ENCODE measurements around the gene SF3A1.

The SF3A1 gene

GRCh38 chr22:30347255-30347892 is 9.3 kb downstream of the SF3A1 start:
- Histone ChIP-seq H2BK12ac (ENCODE audit: low read length) (no peak overlapping the region), H3K23ac (ENCODE audit: low read depth, low read length, poor library complexity) (no peak overlapping the region), H3K36me3 (replicated peaks in 1 of 2; ENCODE audit: control insufficient read depth in 2 of 2, insufficient read depth in 2 of 2, low read length in 2 of 2) (peaks cover 62 to 99% of the 10 kb centered on the region in 2 donors), H2BK15ac (ENCODE audit: low read length) (no peak overlapping the region), H3K18ac (ENCODE audit: low read length) (no peak overlapping the region), H3K27me3 (ENCODE audit: control insufficient read depth in 3 of 3, insufficient read depth in 3 of 3, low read depth in 1 of 3, low read length in 3 of 3) (no peaks in the 10 kb centered on the region), H3K4me3 (ENCODE audit: low read length in 2 of 2) (no peak overlapping the region), H3K79me1 (ENCODE audit: low read depth, low read length) (peaks cover 2% of the 10 kb centered on the region), H3K4me1 (ENCODE audit: control insufficient read depth in 2 of 2, insufficient read depth in 1 of 2, low read depth in 1 of 2, low read length in 2 of 2) (no peaks in the 10 kb centered on the region), H2BK5ac (ENCODE audit: low read length) (no peak overlapping the region), H2AFZ (ENCODE audit: low read length) (no peak overlapping the region), H3K9me3 (replicated peaks in 1 of 2; ENCODE audit: control insufficient read depth in 2 of 2, insufficient read depth in 1 of 2, low read depth in 1 of 2, low read length in 2 of 2) (no peaks in the 10 kb centered on the region), H3K14ac (ENCODE audit: low read length) (no peak overlapping the region), H3K4ac (ENCODE audit: low read length) (no peak overlapping the region), H2BK120ac (ENCODE audit: low read depth, low read length) (no peak overlapping the region), H4K8ac (ENCODE audit: low read depth, low read length) (no peak overlapping the region), H2AK5ac (ENCODE audit: low read depth, low read length) (no peak overlapping the region), H4K91ac (ENCODE audit: low read depth, low read length, poor library complexity) (no peak overlapping the region), H3K9ac (ENCODE audit: low read depth, low read length, poor library complexity) (no peak overlapping the region), H3K27ac (replicated peaks; ENCODE audit: low read length) (no peak overlapping the region), H3K4me2 (ENCODE audit: insufficient read depth, low read length, poor library complexity, severe bottlenecking) (no peak overlapping the region)
- no peak for DNase-seq (ENCODE audit: low spot score)
- no CpG with 5 or more reads among the region's 5 CpGs for WGBS, 2 donors (ENCODE audit: extremely low coverage in 2 of 2, insufficient read length in 2 of 2, insufficient replicate concordance in 1 of 2)

- H3K18ac ChIP-seq (ENCODE audit: low read length): no peak overlapping the region
- H3K9me3 ChIP-seq (replicated peaks in 1 of 2; ENCODE audit: control insufficient read depth in 2 of 2, insufficient read depth in 1 of 2, low read depth in 1 of 2, low read length in 2 of 2): no peaks in the 10 kb centered on the region
- no peak overlapping the region for H3K4me3 ChIP-seq (ENCODE audit: low read length in 2 of 2)
- H2BK120ac ChIP-seq (ENCODE audit: low read depth, low read length): no peak overlapping the region
- no CpG with 5 or more reads among the region's 13 CpGs for WGBS, 2 donors (ENCODE audit: extremely low coverage in 2 of 2, insufficient read length in 2 of 2, insufficient replicate concordance in 1 of 2)
- H3K9ac ChIP-seq (ENCODE audit: low read depth, low read length, poor library complexity): no peak overlapping the region
- no peak overlapping the region for H2AK5ac ChIP-seq (ENCODE audit: low read depth, low read length)
- H4K91ac ChIP-seq (ENCODE audit: low read depth, low read length, poor library complexity): no peak overlapping the region
- DNase-seq (ENCODE audit: low spot score): no peak
- H3K4ac ChIP-seq (ENCODE audit: low read length): no peak overlapping the region
- no peak overlapping the region for H4K8ac ChIP-seq (ENCODE audit: low read depth, low read length)
- no peak overlapping the region for H3K27ac ChIP-seq (replicated peaks; ENCODE audit: low read length)
- H2BK15ac ChIP-seq (ENCODE audit: low read length): no peak overlapping the region
- peaks cover 2% of the 10 kb centered on the region for H3K79me1 ChIP-seq (ENCODE audit: low read depth, low read length)
- H3K27me3 ChIP-seq (ENCODE audit: control insufficient read depth in 3 of 3, insufficient read depth in 3 of 3, low read depth in 1 of 3, low read length in 3 of 3): no peaks in the 10 kb centered on the region
- H3K36me3 ChIP-seq (replicated peaks in 1 of 2; ENCODE audit: control insufficient read depth in 2 of 2, insufficient read depth in 2 of 2, low read length in 2 of 2): peaks cover 75 to 99% of the 10 kb centered on the region in 2 donors
- no peak overlapping the region for H2BK5ac ChIP-seq (ENCODE audit: low read length)
- H3K14ac ChIP-seq (ENCODE audit: low read length): no peak overlapping the region
- no peak overlapping the region for H3K23ac ChIP-seq (ENCODE audit: low read depth, low read length, poor library complexity)
- no peak overlapping the region for H2BK12ac ChIP-seq (ENCODE audit: low read length)
- no peak overlapping the region for H2AFZ ChIP-seq (ENCODE audit: low read length)
- no peaks in the 10 kb centered on the region for H3K4me1 ChIP-seq (ENCODE audit: control insufficient read depth in 2 of 2, insufficient read depth in 1 of 2, low read depth in 1 of 2, low read length in 2 of 2)
- no peak overlapping the region for H3K4me2 ChIP-seq (ENCODE audit: insufficient read depth, low read length, poor library complexity, severe bottlenecking)
Observed at GRCh38 chr22:30344447-30345200, 12.1 kb downstream of the SF3A1 start.

- Histone ChIP-seq H4K8ac (ENCODE audit: low read depth, low read length) (no peak overlapping the region), H2BK5ac (ENCODE audit: low read length) (no peak overlapping the region), H2AK5ac (ENCODE audit: low read depth, low read length) (no peak overlapping the region), H3K4ac (ENCODE audit: low read length) (no peak overlapping the region), H3K27ac (replicated peaks; ENCODE audit: low read length) (no peak overlapping the region), H3K36me3 (replicated peaks in 1 of 2; ENCODE audit: control insufficient read depth in 2 of 2, insufficient read depth in 2 of 2, low read length in 2 of 2) (peaks cover 88 to 99% of the 10 kb centered on the region in 2 donors), H2BK120ac (ENCODE audit: low read depth, low read length) (no peak overlapping the region), H3K4me2 (ENCODE audit: insufficient read depth, low read length, poor library complexity, severe bottlenecking) (no peak overlapping the region), H3K4me3 (ENCODE audit: low read length in 2 of 2) (no peak overlapping the region), H3K79me1 (ENCODE audit: low read depth, low read length) (no peaks in the 10 kb centered on the region), H3K9ac (ENCODE audit: low read depth, low read length, poor library complexity) (no peak overlapping the region), H3K18ac (ENCODE audit: low read length) (no peak overlapping the region), H2BK12ac (ENCODE audit: low read length) (no peak overlapping the region), H3K27me3 (ENCODE audit: control insufficient read depth in 3 of 3, insufficient read depth in 3 of 3, low read depth in 1 of 3, low read length in 3 of 3) (no peaks in the 10 kb centered on the region), H3K14ac (ENCODE audit: low read length) (no peak overlapping the region), H3K9me3 (replicated peaks in 1 of 2; ENCODE audit: control insufficient read depth in 2 of 2, insufficient read depth in 1 of 2, low read depth in 1 of 2, low read length in 2 of 2) (no peaks in the 10 kb centered on the region), H2AFZ (ENCODE audit: low read length) (no peak overlapping the region), H3K4me1 (ENCODE audit: control insufficient read depth in 2 of 2, insufficient read depth in 1 of 2, low read depth in 1 of 2, low read length in 2 of 2) (no peaks in the 10 kb centered on the region), H4K91ac (ENCODE audit: low read depth, low read length, poor library complexity) (no peak overlapping the region), H2BK15ac (ENCODE audit: low read length) (no peak overlapping the region), H3K23ac (ENCODE audit: low read depth, low read length, poor library complexity) (no peak overlapping the region)
- DNase-seq (ENCODE audit: low spot score): no peak
- no CpG with 5 or more reads among the region's 16 CpGs for WGBS, 2 donors (ENCODE audit: extremely low coverage in 2 of 2, insufficient read length in 2 of 2, insufficient replicate concordance in 1 of 2)
Observed at GRCh38 chr22:30340911-30341685, 15.6 kb downstream of the SF3A1 start.

- no peak overlapping the region for H3K4ac ChIP-seq (ENCODE audit: low read length)
- peak overlapping the region in 1 of 2 donors; percentile 3 for H3K4me3 ChIP-seq (ENCODE audit: low read length in 2 of 2)
Observed at GRCh38 chr22:30338802-30339201, 17.9 kb downstream of the SF3A1 start.

More at GRCh38 chr22:30338802-30339201, 17.9 kb downstream of the SF3A1 start:
- no peak overlapping the region for H2AK5ac ChIP-seq (ENCODE audit: low read depth, low read length)
- H2BK15ac ChIP-seq (ENCODE audit: low read length): no peak overlapping the region
- H3K4me2 ChIP-seq (ENCODE audit: insufficient read depth, low read length, poor library complexity, severe bottlenecking): no peak overlapping the region
- H2BK120ac ChIP-seq (ENCODE audit: low read depth, low read length): no peak overlapping the region
- no peak overlapping the region for H4K8ac ChIP-seq (ENCODE audit: low read depth, low read length)
- H2AFZ ChIP-seq (ENCODE audit: low read length): no peak overlapping the region
- H3K27me3 ChIP-seq (ENCODE audit: control insufficient read depth in 3 of 3, insufficient read depth in 3 of 3, low read depth in 1 of 3, low read length in 3 of 3): no peaks in the 10 kb centered on the region
- no peak overlapping the region for H2BK12ac ChIP-seq (ENCODE audit: low read length)
- H3K79me1 ChIP-seq (ENCODE audit: low read depth, low read length): no peaks in the 10 kb centered on the region
- H3K36me3 ChIP-seq (replicated peaks in 1 of 2; ENCODE audit: control insufficient read depth in 2 of 2, insufficient read depth in 2 of 2, low read length in 2 of 2): peaks cover 85 to 99% of the 10 kb centered on the region in 2 donors
- DNase-seq (ENCODE audit: low spot score): no peak
- no peak overlapping the region for H3K9ac ChIP-seq (ENCODE audit: low read depth, low read length, poor library complexity)
- no peak overlapping the region for H4K91ac ChIP-seq (ENCODE audit: low read depth, low read length, poor library complexity)
- no peak overlapping the region for H3K14ac ChIP-seq (ENCODE audit: low read length)
- H3K4me1 ChIP-seq (ENCODE audit: control insufficient read depth in 2 of 2, insufficient read depth in 1 of 2, low read depth in 1 of 2, low read length in 2 of 2): no peaks in the 10 kb centered on the region
- WGBS, 2 donors (ENCODE audit: extremely low coverage in 2 of 2, insufficient read length in 2 of 2, insufficient replicate concordance in 1 of 2): no CpG with 5 or more reads among the region's 7 CpGs
- no peak overlapping the region for H3K27ac ChIP-seq (replicated peaks; ENCODE audit: low read length)
- no peak overlapping the region for H3K23ac ChIP-seq (ENCODE audit: low read depth, low read length, poor library complexity)
- H3K18ac ChIP-seq (ENCODE audit: low read length): no peak overlapping the region
- H2BK5ac ChIP-seq (ENCODE audit: low read length): no peak overlapping the region
- no peaks in the 10 kb centered on the region for H3K9me3 ChIP-seq (replicated peaks in 1 of 2; ENCODE audit: control insufficient read depth in 2 of 2, insufficient read depth in 1 of 2, low read depth in 1 of 2, low read length in 2 of 2)

Data from neuronal stem cell (in vitro differentiated cells).